Natural killer cell (primary cell): ENCODE measurements around the gene FTCDNL1. TPM values are rescaled to one million over a fixed set of nuclear protein-coding genes. Genes with fewer than 3 reads are reported as not detected.

ENCODE experiments used
- ATAC-seq, 3 donors: fragments of 150-1000 bp in 2 of 3; fragments of 200-7000 bp in 1 of 3; cut with Tn5 transposase; 1 replicate in 1 of 3; 2 replicates in 2 of 3; pipeline ENCODE4 v1.10.0; 2021; ENCODE audit warnings: mild to moderate bottlenecking in 2 of 3, moderate library complexity in 2 of 3
- DNase-seq, 2 donors: peaks; one replicate each; pipeline versions ENCODE4 v3.0.0 to v3.0.0-alpha.2; 2013 to 2021; ENCODE audit warnings: mixed read lengths in 1 of 2
- H3K27ac ChIP-seq: one replicate; pipeline ENCODE4 v1.5.1; 2013; ENCODE audit warnings: mild to moderate bottlenecking, low read length
- H3K27me3 ChIP-seq: one replicate; pipeline ENCODE4 v1.6.1; 2013; ENCODE audit warnings: low read length; ENCODE audit not compliant: control insufficient read depth, insufficient read depth
- H3K36me3 ChIP-seq: one replicate; pipeline ENCODE4 v1.6.1; 2013; ENCODE audit warnings: low read length; ENCODE audit not compliant: control insufficient read depth, insufficient read depth
- H3K4me1 ChIP-seq: one replicate; pipeline ENCODE4 v1.6.1; 2013; ENCODE audit warnings: low read length; ENCODE audit not compliant: control insufficient read depth, insufficient read depth
- H3K4me3 ChIP-seq: one replicate; pipeline ENCODE4 v1.5.1; 2013; ENCODE audit warnings: low read length
- H3K9me3 ChIP-seq: one replicate; pipeline ENCODE4 v1.6.1; 2013; ENCODE audit warnings: low read length; ENCODE audit not compliant: control insufficient read depth, insufficient read depth
- H3K27ac Mint-ChIP-seq, 2 donors: one replicate each; pipeline ENCODE4 v1.8.0; 2022; ENCODE audit warnings: mild to moderate bottlenecking in 2 of 2, mixed read lengths in 2 of 2, moderate library complexity in 1 of 2
- H3K27me3 Mint-ChIP-seq, 2 donors: one replicate each; pipeline ENCODE4 v1.8.0; 2022; ENCODE audit warnings: low read depth in 2 of 2, mixed read lengths in 2 of 2
- H3K36me3 Mint-ChIP-seq: one replicate; pipeline ENCODE4 v1.8.0; 2022; ENCODE audit warnings: mixed read lengths
- H3K4me1 Mint-ChIP-seq, 2 donors: one replicate each; pipeline ENCODE4 v1.8.0; 2022; ENCODE audit warnings: mixed read lengths in 2 of 2
- H3K4me3 Mint-ChIP-seq: one replicate; pipeline ENCODE4 v1.8.0; 2022; ENCODE audit warnings: mild to moderate bottlenecking, moderate library complexity, mixed read lengths
- H3K9me3 Mint-ChIP-seq, 2 donors: one replicate each; pipeline ENCODE4 v1.8.0; 2022; ENCODE audit warnings: mixed read lengths in 2 of 2
- WGBS: methylation state at CpG from one replicate; pipeline ENCODE4 v1.1.7; 2013; ENCODE audit warnings: missing lambda C conversion rate; ENCODE audit not compliant: insufficient coverage; 5-methylcytosine and 5-hydroxymethylcytosine counted together
- intact Hi-C: fragments of 100-400 bp; cut with micrococcal nuclease; formaldehyde crosslinking; loops from one replicate; pipeline ENCODE4 v1.14.2; 2022
- total RNA-seq, 4 donors: library from RNA; stranded (reverse); fragments of 120-200 nt in 1 of 4; gene quantifications; one replicate each; pipeline versions ENCODE4 v1.2.3 to v1.2.4, GENCODE V29; 2013 to 2022
- TF ChIP-seq, protein P1 (sequence below): fragments of 200-600 bp; IDR thresholded peaks from one replicate; pipeline ENCODE4 v1.8.0; 2022; ENCODE audit warnings: antibody characterized with exemption

Gene FTCDNL1
- total RNA-seq, 3 donors from 2014 or later (not counting 1 experiment from before 2014, with no cell fraction given) = 0.52 to 0.95 TPM; not detected in 1

DNA sequence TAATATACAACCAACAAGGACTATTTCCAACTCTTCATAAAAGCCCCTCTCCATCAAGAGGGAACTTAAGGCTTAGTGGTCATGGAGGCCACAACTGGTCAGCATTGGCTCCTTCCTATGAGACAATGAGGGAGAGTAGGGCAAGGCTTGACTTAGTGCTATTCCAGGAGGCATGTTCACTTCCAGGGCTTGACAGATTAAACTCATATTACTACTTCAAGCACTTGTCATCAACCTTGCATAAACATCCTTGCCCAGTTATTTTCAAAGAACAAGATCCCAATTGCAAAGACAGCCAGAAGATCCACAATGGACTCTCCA, 133.4 kb downstream of the FTCDNL1 start:
- Histone ChIP-seq H3K4me1 (no peaks in the 10 kb centered on the region), H3K4me3 (no peak overlapping the region), H3K27ac (no peak overlapping the region), H3K9me3 (no peaks in the 10 kb centered on the region), H3K36me3 (no peaks in the 10 kb centered on the region), H3K27me3 (no peaks in the 10 kb centered on the region)
- DNase-seq (no peak), ATAC-seq (no peak)
- intact Hi-C loops = no loop called here
- Mint-ChIP-seq H3K9me3 (no peaks in the 10 kb centered on the region), H3K4me3 (no peak overlapping the region), H3K4me1 (no peaks in the 10 kb centered on the region), H3K27me3 (peaks cover 1 to 5% of the 10 kb centered on the region in 2 donors), H3K36me3 (no peaks in the 10 kb centered on the region), H3K27ac (no peak overlapping the region)
- TF ChIP-seq, protein P1, sequence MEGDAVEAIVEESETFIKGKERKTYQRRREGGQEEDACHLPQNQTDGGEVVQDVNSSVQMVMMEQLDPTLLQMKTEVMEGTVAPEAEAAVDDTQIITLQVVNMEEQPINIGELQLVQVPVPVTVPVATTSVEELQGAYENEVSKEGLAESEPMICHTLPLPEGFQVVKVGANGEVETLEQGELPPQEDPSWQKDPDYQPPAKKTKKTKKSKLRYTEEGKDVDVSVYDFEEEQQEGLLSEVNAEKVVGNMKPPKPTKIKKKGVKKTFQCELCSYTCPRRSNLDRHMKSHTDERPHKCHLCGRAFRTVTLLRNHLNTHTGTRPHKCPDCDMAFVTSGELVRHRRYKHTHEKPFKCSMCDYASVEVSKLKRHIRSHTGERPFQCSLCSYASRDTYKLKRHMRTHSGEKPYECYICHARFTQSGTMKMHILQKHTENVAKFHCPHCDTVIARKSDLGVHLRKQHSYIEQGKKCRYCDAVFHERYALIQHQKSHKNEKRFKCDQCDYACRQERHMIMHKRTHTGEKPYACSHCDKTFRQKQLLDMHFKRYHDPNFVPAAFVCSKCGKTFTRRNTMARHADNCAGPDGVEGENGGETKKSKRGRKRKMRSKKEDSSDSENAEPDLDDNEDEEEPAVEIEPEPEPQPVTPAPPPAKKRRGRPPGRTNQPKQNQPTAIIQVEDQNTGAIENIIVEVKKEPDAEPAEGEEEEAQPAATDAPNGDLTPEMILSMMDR = no peak

DNA sequence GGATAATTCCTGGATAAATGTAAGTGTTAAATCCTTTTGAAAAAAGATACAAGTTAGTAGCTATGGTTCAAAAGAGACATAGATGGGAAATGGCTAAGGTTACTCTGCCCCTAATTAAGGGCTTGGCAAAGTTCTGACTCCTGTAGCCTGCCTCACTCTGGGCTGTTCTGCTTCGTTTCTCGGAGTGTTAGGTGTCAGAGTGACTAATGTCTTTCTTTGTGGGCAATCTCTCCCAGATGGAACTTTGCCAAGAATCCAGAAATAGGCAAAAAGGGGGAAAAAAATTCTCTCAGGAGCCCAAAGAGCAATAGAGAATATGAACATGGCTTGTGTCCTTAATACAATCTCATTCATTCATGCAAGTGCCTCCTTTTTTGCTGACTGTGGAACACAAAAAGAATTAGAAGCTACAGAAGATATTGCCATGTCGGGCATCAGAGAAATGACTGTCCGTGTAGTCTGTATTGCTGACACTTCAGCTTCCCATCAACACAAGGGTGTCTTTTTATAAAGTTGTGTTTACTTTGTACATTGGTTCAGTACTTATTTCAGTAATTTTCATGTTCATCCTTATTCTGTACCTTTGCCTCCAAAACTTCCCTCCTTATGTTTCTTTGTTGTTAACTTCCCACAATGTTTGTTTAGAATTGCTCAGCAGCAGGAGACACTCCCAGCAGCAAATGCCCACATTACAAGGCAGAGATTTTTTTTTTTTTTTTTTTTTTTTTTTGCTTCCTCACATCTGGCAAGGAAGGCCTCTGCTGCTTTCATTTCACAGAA, 134.0 kb downstream of the FTCDNL1 start:
- Histone ChIP-seq H3K27me3 (no peaks in the 10 kb centered on the region), H3K4me3 (no peak overlapping the region), H3K36me3 (no peaks in the 10 kb centered on the region), H3K4me1 (no peaks in the 10 kb centered on the region), H3K27ac (no peak overlapping the region), H3K9me3 (no peaks in the 10 kb centered on the region)
- WGBS = 35% methylated on average over 3 of the region's 4 CpGs
- DNase-seq = no peak
- H3K4me1 Mint-ChIP-seq = no peaks in the 10 kb centered on the region
- TF ChIP-seq, protein P1 = no peak
- no peak for ATAC-seq
- peaks cover 2 to 5% of the 10 kb centered on the region in 2 donors for H3K27me3 Mint-ChIP-seq
- no peaks in the 10 kb centered on the region for H3K9me3 Mint-ChIP-seq
- no peak overlapping the region for H3K4me3 Mint-ChIP-seq
- H3K36me3 Mint-ChIP-seq = no peaks in the 10 kb centered on the region
- no peak overlapping the region for H3K27ac Mint-ChIP-seq
- intact Hi-C loops = no loop called here

DNA sequence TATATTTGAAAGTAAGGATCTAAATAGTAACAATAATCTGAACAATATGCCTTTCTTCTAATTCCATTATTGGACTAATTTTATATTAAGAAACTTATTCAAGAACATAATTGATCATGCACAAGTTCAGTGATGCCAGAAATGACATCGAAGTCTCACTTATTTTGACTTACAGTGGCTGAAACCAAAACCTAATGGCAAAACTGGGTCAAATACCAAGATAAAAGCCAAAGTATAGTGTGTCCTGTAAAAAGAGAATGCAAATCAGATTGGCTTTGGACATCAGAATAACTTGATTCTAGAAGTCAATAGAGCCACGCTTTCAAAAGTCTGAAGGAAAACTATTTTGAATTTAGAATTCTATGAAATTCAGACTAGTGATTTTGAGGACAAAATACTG, 137.2 kb downstream of the FTCDNL1 start:
- H3K27ac Mint-ChIP-seq = no peak overlapping the region
- H3K4me3 Mint-ChIP-seq = no peak overlapping the region
- DNase-seq (no peak), ATAC-seq (no peak)
- Histone ChIP-seq H3K36me3 (no peaks in the 10 kb centered on the region), H3K27me3 (no peaks in the 10 kb centered on the region), H3K4me3 (no peak overlapping the region), H3K27ac (no peak overlapping the region), H3K4me1 (no peaks in the 10 kb centered on the region), H3K9me3 (no peaks in the 10 kb centered on the region)
- WGBS = 77% methylated on average over 2 of the region's 2 CpGs
- TF ChIP-seq, protein P1 = no peak
- H3K36me3 Mint-ChIP-seq = no peaks in the 10 kb centered on the region
- peaks cover 2 to 5% of the 10 kb centered on the region in 2 donors for H3K27me3 Mint-ChIP-seq
- no peaks in the 10 kb centered on the region for H3K9me3 Mint-ChIP-seq
- H3K4me1 Mint-ChIP-seq = no peaks in the 10 kb centered on the region
- intact Hi-C loops = no loop called here

DNA sequence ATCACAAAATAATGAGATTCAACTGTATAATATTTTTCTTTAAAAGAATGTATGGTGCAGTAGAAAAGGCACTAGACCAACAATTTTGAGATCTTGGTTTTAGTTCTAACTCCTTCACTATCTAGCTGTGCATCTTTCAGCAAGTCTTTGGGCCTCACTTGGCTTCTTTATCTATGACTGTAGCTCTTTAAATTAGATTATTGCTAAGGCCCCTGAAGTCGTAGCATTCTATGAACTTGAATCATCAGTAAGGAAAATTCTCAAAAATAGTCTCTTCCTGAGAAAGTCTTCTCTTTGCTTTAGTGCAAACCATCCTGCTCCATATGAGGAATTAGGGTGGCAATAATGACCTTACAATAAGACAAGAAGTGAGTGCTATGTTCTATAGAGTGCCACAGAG, 140.4 kb downstream of the FTCDNL1 start:
- Mint-ChIP-seq H3K9me3 (no peaks in the 10 kb centered on the region), H3K27me3 (peaks cover 2 to 5% of the 10 kb centered on the region in 2 donors), H3K4me1 (no peaks in the 10 kb centered on the region), H3K4me3 (no peak overlapping the region), H3K36me3 (no peaks in the 10 kb centered on the region), H3K27ac (no peak overlapping the region)
- WGBS = 90% methylated on average over 1 of the region's 1 CpG
- intact Hi-C loops = no loop called here
- Histone ChIP-seq H3K27me3 (no peaks in the 10 kb centered on the region), H3K9me3 (no peaks in the 10 kb centered on the region), H3K4me3 (no peak overlapping the region), H3K36me3 (no peaks in the 10 kb centered on the region), H3K27ac (no peak overlapping the region), H3K4me1 (no peaks in the 10 kb centered on the region)
- DNase-seq (no peak), ATAC-seq (no peak)
- TF ChIP-seq, protein P1 = no peak
